ENCODE measurements around the gene TTC3.

- no peak for TF ChIP-seq CTCF (tag by site-specific recombination; IDR thresholded peaks at IDR 0.05)
- TF ChIP-seq ZBTB10 (tag by site-specific recombination; IDR thresholded peaks at IDR 0.05), result no peak
- TF ChIP-seq ZBTB17 (tag by site-specific recombination; IDR thresholded peaks at IDR 0.05), result no peak
- no peak for TF ChIP-seq ZNF639 (tag by site-specific recombination; IDR thresholded peaks at IDR 0.05)
- TF ChIP-seq ZNF707 (tag by site-specific recombination; IDR thresholded peaks at IDR 0.05), result no peak
- TF ChIP-seq ZNF274 (IDR thresholded peaks at IDR 0.05; ENCODE audit: low read length), result no peak
- TF ChIP-seq ZNF274 (tag by site-specific recombination; IDR thresholded peaks at IDR 0.05; ENCODE audit: borderline replicate concordance), result no peak
- TF ChIP-seq PRDM6 (tag by site-specific recombination; IDR thresholded peaks at IDR 0.05), result no peak
- no peak for TF ChIP-seq BCL11A (tag by site-specific recombination; IDR thresholded peaks at IDR 0.05; ENCODE audit: low read depth)
- no peak for TF ChIP-seq REST (tag by site-specific recombination; IDR thresholded peaks at IDR 0.05)
Observed at GRCh38 chr21:37088186-37088735, 15.2 kb downstream of the TTC3 start.
